KG1 (cell line): Measurements from ENCODE around the gene PTPN2.
"Not testable (repeated sequence)": the region's sequence is repeated elsewhere in the genome, so short reads cannot be mapped to it uniquely, and the experiment has no call there.

Experiments
- DNase-seq: peaks from one replicate; lab custom pipeline; 2025; lab: John Stamatoyannopoulos, UW

The PTPN2 gene

DNA sequence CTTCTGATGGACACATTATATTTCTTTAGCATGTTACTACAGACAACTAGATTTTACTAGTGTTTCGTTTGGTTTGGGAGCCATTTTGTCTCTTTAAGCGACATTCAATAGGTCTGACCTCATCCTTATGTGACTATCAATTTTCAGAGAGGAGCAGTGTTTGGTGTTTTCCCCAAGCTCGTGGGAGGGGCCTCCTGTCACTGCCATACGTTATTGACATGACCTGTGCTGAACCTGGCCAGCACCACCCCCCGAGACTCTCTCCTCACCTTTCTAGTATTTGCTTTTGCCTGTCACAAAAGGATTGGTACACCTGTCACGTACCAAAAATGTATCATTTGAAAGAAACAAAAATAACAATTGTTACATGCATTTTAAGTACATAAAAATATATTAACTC lies 111.9 kb downstream of the PTPN2 start:
- DNase-seq: no peak

GRCh38 chr18:12770469-12771219 lies 113.4 kb downstream of the PTPN2 start:
- no peak for DNase-seq

- DNase-seq: no peak
These were observed 114.2 kb downstream of the PTPN2 start for GRCh38 chr18:12769644-12770440.

GRCh38 chr18:12769136-12769535 lies 114.9 kb downstream of the PTPN2 start:
- no peak for DNase-seq

- no peak for DNase-seq
These were observed 115.4 kb downstream of the PTPN2 start for GRCh38 chr18:12768625-12769024.

GRCh38 chr18:12767580-12768155 lies 116.4 kb downstream of the PTPN2 start:
- no peak for DNase-seq

DNA sequence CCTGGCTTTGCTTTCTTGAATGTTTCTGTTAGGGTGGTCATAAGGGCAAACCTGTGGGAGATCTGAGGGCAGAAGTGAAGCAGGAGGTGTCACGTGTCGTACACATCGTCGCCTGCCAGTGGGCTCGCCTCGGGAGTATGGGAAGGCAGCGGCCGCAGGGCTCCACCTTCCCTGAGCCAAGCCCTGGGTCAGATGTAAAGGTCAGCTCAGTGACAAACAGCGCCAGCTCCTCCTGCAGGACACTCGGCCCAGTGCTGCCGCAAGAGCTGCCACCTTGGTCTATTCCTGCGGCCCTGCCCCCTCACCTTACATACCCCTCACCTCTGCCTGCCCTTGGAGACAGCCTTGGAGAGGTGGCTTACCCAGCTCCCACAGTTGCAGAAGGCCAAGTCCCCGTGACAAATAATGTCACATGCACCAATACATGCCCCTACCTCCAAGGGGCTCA lies 117.0 kb downstream of the PTPN2 start:
- DNase-seq: no peak

GRCh38 chr18:12765586-12765985 lies 118.5 kb downstream of the PTPN2 start:
- DNase-seq: no peak

- DNase-seq: no peak
These were observed 118.9 kb downstream of the PTPN2 start for GRCh38 chr18:12765126-12765525.

DNA sequence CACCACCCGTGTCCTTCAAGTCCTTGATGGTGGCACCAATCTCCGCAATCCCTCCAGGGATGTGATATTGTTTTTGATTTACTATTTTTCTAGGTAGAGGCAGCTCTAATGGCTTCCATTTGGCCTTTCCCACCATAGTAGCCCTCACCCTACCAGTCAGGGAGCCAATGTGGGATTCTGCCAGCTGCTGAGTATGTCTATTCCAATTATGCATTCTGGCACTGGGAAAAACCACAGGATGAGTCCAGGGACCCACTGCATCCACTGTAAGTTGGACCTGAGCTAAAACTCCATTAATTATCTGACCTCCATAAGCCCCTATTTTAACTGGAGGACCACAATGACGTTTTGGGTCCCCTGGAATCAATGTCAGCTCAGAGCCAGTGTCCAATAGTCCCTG lies 125.5 kb downstream of the PTPN2 start:
- not testable (repeated sequence) for DNase-seq

GRCh38 chr18:12756619-12757239 lies 127.3 kb downstream of the PTPN2 start:
- DNase-seq: not testable (repeated sequence)

- DNase-seq: not testable (repeated sequence)
These were observed 128.4 kb downstream of the PTPN2 start for GRCh38 chr18:12755606-12756005.

- DNase-seq: no peak
These were observed 129.5 kb downstream of the PTPN2 start for GRCh38 chr18:12754511-12754910.

DNA sequence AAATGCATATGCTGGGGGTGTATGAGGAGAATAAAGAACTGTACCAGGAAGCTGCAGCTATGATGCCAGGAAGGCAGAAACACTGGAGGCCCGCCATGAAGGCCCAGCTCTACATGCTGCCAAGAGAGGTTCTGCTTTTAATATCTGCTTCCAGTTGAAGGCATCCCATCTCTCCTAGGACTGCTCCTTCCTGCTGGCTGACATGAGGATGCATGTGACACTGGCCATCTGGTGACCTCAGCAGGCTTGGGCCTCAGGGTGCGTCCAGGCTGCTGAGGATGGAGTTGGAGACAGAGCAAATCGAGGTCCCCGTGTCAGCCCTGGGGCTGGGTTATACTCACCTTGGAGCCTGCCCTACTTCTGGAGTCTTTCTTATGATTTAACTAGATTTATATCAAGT lies 132.1 kb downstream of the PTPN2 start:
- no peak for DNase-seq

GRCh38 chr18:12751503-12751884 lies 132.5 kb downstream of the PTPN2 start:
- no peak for DNase-seq

- DNase-seq: no peak
These were observed 133.1 kb downstream of the PTPN2 start for GRCh38 chr18:12750715-12751502.

DNA sequence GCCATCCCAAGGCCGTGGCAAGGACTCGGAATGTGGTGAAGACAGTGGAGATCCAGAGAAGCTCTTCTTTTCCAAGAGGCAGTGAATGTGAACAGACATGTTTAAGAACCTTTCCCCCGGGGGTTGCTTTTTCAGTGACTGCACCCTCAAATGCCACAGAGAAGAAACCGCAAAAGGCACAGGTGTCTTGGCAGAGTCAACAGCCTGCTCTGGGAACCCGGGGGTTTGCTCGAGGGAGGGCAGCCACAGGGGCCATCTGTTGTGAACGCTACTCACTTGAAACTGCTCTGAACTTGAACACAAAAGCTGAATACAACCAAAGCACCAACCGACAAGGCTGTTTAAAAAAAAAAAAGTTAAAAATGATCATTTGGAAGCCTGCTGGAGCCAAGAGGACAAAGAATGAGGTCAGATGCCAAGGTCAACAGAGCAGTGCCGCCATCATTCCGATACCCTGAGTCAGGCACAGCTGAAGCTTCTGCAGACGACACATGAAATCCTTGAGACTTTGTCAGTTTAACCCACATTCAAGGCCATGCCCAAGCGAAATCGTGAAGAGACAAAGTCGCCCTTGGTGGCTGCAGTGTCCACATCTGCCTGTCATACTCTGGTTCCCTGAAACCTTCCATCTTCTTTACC lies 133.8 kb downstream of the PTPN2 start:
- no peak for DNase-seq

GRCh38 chr18:12749121-12749520 lies 134.9 kb downstream of the PTPN2 start:
- no peak for DNase-seq

DNA sequence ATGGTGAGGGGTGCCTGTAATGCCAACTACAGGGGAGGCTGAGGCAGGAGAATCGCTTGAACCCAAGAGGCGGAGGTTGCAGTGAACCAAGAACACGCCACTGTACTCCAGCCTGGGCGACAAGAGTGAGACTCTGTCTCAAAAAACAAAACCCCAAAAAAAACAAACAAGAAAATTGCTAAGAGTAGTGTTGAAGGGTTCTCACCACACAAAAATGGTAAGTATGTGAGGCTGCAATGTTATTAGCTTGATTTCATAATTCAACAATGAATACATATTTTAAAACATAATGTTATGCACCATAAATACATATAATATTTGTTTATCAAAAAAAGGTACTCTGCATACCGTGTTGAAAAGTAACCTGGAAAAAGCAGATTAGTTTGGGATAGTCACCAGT lies 135.4 kb downstream of the PTPN2 start:
- no peak for DNase-seq

DNA sequence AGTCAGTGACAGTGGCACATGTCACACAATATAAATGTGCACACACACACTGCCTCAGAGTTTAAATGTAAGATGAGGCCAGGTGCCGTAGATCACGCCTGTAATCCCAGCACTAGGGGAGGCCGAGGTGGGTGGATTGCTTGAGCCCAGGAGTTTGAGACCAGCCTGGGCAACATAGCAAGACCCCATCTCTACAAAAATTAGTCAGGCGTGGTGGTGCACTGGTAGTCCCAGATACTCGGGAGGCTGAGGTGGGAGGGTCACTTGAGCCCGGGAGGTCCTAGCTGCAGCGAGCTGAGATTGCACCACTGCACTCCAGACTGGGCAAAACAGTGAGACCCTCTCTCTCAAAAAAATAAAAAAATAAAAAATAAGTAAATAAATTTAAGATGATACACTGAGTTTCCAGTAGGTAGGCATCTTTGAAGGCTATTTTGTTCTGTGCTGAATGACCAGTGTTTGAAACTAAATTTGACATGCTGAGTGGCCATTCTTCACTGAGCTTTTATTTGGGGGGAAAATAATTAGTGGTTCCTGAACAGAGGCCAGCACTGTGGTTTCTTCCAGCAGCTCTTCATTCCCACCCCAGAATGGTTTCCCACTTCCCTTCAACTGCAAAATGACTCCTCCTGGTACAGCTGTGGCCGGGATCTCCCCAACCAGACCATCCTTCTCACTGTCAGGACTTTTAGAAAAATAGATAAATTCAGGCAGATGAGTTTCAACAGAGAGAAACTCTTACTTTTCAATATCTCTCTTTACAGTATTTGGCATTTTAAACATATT lies 136.3 kb downstream of the PTPN2 start:
- no peak for DNase-seq
